ENCODE results near the gene MACO1. TPM values are rescaled to one million over a fixed set of nuclear protein-coding genes. Genes with fewer than 3 reads are reported as not detected.

Gene MACO1
- total RNA-seq, 1 donor from 2014 or later: 24.9 TPM

GRCh38 chr1:25462732-25463131, 32.0 kb downstream of the MACO1 start:
- no peak for DNase-seq (ENCODE audit: low read depth)
- peaks cover 3% of the 10 kb centered on the region for H3K36me3 ChIP-seq (ENCODE audit: control insufficient read depth, insufficient read depth, low read length)
- no peak overlapping the region for H3K4me3 ChIP-seq (ENCODE audit: low read depth, low read length)
- no peak for TF ChIP-seq CTCF (IDR thresholded peaks at IDR 0.05; ENCODE audit: insufficient read depth, low read length, poor library complexity, severe bottlenecking)
- H3K27me3 ChIP-seq (ENCODE audit: control insufficient read depth, insufficient read depth, low read length): no peaks in the 10 kb centered on the region

- no peaks in the 10 kb centered on the region for H3K36me3 ChIP-seq (ENCODE audit: control insufficient read depth, insufficient read depth, low read length)
- no peak for TF ChIP-seq CTCF (IDR thresholded peaks at IDR 0.05; ENCODE audit: insufficient read depth, low read length, poor library complexity, severe bottlenecking)
- H3K4me3 ChIP-seq (ENCODE audit: low read depth, low read length): no peak overlapping the region
- no peaks in the 10 kb centered on the region for H3K27me3 ChIP-seq (ENCODE audit: control insufficient read depth, insufficient read depth, low read length)
- no peak for DNase-seq (ENCODE audit: low read depth)
Measured at GRCh38 chr1:25467193-25467592, 36.5 kb downstream of the MACO1 start.

- Histone ChIP-seq H3K4me3 (ENCODE audit: low read depth, low read length) (no peak overlapping the region), H3K27me3 (ENCODE audit: control insufficient read depth, insufficient read depth, low read length) (no peaks in the 10 kb centered on the region), H3K36me3 (ENCODE audit: control insufficient read depth, insufficient read depth, low read length) (no peaks in the 10 kb centered on the region)
- TF ChIP-seq CTCF (IDR thresholded peaks at IDR 0.05; ENCODE audit: insufficient read depth, low read length, poor library complexity, severe bottlenecking): no peak
- DNase-seq (ENCODE audit: low read depth): no peak
Measured at GRCh38 chr1:25467616-25468015, 36.9 kb downstream of the MACO1 start.

GRCh38 chr1:25468033-25468432, 37.3 kb downstream of the MACO1 start:
- Histone ChIP-seq H3K27me3 (ENCODE audit: control insufficient read depth, insufficient read depth, low read length) (no peaks in the 10 kb centered on the region), H3K36me3 (ENCODE audit: control insufficient read depth, insufficient read depth, low read length) (no peaks in the 10 kb centered on the region), H3K4me3 (ENCODE audit: low read depth, low read length) (no peak overlapping the region)
- no peak for DNase-seq (ENCODE audit: low read depth)
- no peak for TF ChIP-seq CTCF (IDR thresholded peaks at IDR 0.05; ENCODE audit: insufficient read depth, low read length, poor library complexity, severe bottlenecking)

GRCh38 chr1:25469177-25469576, 38.5 kb downstream of the MACO1 start:
- DNase-seq (ENCODE audit: low read depth): no peak
- TF ChIP-seq CTCF (IDR thresholded peaks at IDR 0.05; ENCODE audit: insufficient read depth, low read length, poor library complexity, severe bottlenecking): no peak
- Histone ChIP-seq H3K4me3 (ENCODE audit: low read depth, low read length) (no peak overlapping the region), H3K36me3 (ENCODE audit: control insufficient read depth, insufficient read depth, low read length) (no peaks in the 10 kb centered on the region), H3K27me3 (ENCODE audit: control insufficient read depth, insufficient read depth, low read length) (no peaks in the 10 kb centered on the region)

- no peak overlapping the region for H3K4me3 ChIP-seq (ENCODE audit: low read depth, low read length)
- no peak for DNase-seq (ENCODE audit: low read depth)
- no peaks in the 10 kb centered on the region for H3K36me3 ChIP-seq (ENCODE audit: control insufficient read depth, insufficient read depth, low read length)
- no peak for TF ChIP-seq CTCF (IDR thresholded peaks at IDR 0.05; ENCODE audit: insufficient read depth, low read length, poor library complexity, severe bottlenecking)
- H3K27me3 ChIP-seq (ENCODE audit: control insufficient read depth, insufficient read depth, low read length): no peaks in the 10 kb centered on the region
Measured at GRCh38 chr1:25472471-25472870, 41.8 kb downstream of the MACO1 start.
